Neuronal stem cell (in vitro differentiated cells): Measurements from ENCODE around the gene NRCAM.
A peak's percentile ranks its signal among the peaks of the same experiment; 100 is the strongest.

Source experiments
- DNase-seq: peaks from one replicate; pipeline ENCODE4 v3.0.0-alpha.2; 2013; ENCODE audit warnings: low spot score
- H2AFZ ChIP-seq: one replicate; pipeline ENCODE4 v1.6.1; 2013; ENCODE audit warnings: mild to moderate bottlenecking, low read length, inconsistent platforms
- H2AK5ac ChIP-seq: 2 replicates; pipeline ENCODE4 v1.6.1; 2013; ENCODE audit warnings: low read depth, mild to moderate bottlenecking, inconsistent platforms, low read length, moderate library complexity, mixed read lengths
- H2BK120ac ChIP-seq: 2 replicates; pipeline ENCODE4 v1.6.1; 2013; ENCODE audit warnings: low read depth, mild to moderate bottlenecking, inconsistent platforms, low read length, moderate library complexity, mixed read lengths
- H2BK12ac ChIP-seq: one replicate; pipeline ENCODE4 v1.6.1; 2013; ENCODE audit warnings: low read length, inconsistent platforms
- H2BK15ac ChIP-seq: 2 replicates; pipeline ENCODE4 v1.6.1; 2013; ENCODE audit warnings: mild to moderate bottlenecking, low read length, inconsistent platforms, mixed read lengths
- H2BK5ac ChIP-seq: one replicate; pipeline ENCODE4 v1.6.1; 2013; ENCODE audit warnings: inconsistent platforms, mild to moderate bottlenecking, low read length, moderate library complexity
- H3K14ac ChIP-seq: one replicate; pipeline ENCODE4 v1.6.1; 2013; ENCODE audit warnings: low read length, inconsistent platforms
- H3K18ac ChIP-seq: 2 replicates; pipeline ENCODE4 v1.6.1; 2013; ENCODE audit warnings: low read length, inconsistent platforms
- H3K23ac ChIP-seq: 2 replicates; pipeline ENCODE4 v1.6.1; 2013; ENCODE audit warnings: low read depth, mild to moderate bottlenecking, mixed read lengths, low read length, inconsistent platforms; ENCODE audit not compliant: poor library complexity
- H3K27ac ChIP-seq: replicated peaks from 3 replicates; pipeline ENCODE4 v1.5.1; 2013; ENCODE audit warnings: low read length, inconsistent platforms
- H3K27me3 ChIP-seq, 3 experiments: 2 replicates each; pipeline ENCODE4 v1.6.1; 2013; ENCODE audit warnings: low read length in 3 of 3, mild to moderate bottlenecking in 2 of 3, inconsistent platforms in 1 of 3, low read depth in 1 of 3, mixed read lengths in 1 of 3, moderate library complexity in 1 of 3; ENCODE audit not compliant: control insufficient read depth in 3 of 3, insufficient read depth in 3 of 3
- H3K36me3 ChIP-seq, 2 donors: replicated peaks in 1 of 2; 2 replicates each; pipeline ENCODE4 v1.6.1; 2013; ENCODE audit warnings: low read length in 2 of 2; ENCODE audit not compliant: control insufficient read depth in 2 of 2, insufficient read depth in 2 of 2
- H3K4ac ChIP-seq: 2 replicates; pipeline ENCODE4 v1.6.1; 2013; ENCODE audit warnings: inconsistent platforms, mild to moderate bottlenecking, low read length, moderate library complexity
- H3K4me1 ChIP-seq, 2 donors: 1 replicate in 1 of 2; 2 replicates in 1 of 2; pipeline ENCODE4 v1.6.1; 2013; ENCODE audit warnings: low read length in 2 of 2, low read depth in 1 of 2; ENCODE audit not compliant: control insufficient read depth in 2 of 2, insufficient read depth in 1 of 2
- H3K4me2 ChIP-seq: one replicate; pipeline ENCODE4 v1.6.1; 2013; ENCODE audit warnings: mild to moderate bottlenecking, low read length, inconsistent platforms; ENCODE audit not compliant: insufficient read depth, poor library complexity, severe bottlenecking
- H3K4me3 ChIP-seq, 2 donors: 2 replicates each; pipeline ENCODE4 v1.5.1; 2013; ENCODE audit warnings: low read length in 2 of 2, mild to moderate bottlenecking in 2 of 2, inconsistent platforms in 1 of 2, moderate library complexity in 1 of 2
- H3K79me1 ChIP-seq: one replicate; pipeline ENCODE4 v1.6.1; 2013; ENCODE audit warnings: low read depth, mild to moderate bottlenecking, inconsistent platforms, low read length, moderate library complexity
- H3K9ac ChIP-seq: one replicate; pipeline ENCODE4 v1.6.1; 2013; ENCODE audit warnings: mild to moderate bottlenecking, low read depth, low read length, inconsistent platforms; ENCODE audit not compliant: poor library complexity
- H3K9me3 ChIP-seq, 2 donors: replicated peaks in 1 of 2; 2 replicates each; pipeline versions ENCODE3 to v1.6.1; 2013; ENCODE audit warnings: low read length in 2 of 2, mild to moderate bottlenecking in 2 of 2, inconsistent platforms in 1 of 2, low read depth in 1 of 2, mixed read lengths in 1 of 2, moderate library complexity in 1 of 2; ENCODE audit not compliant: control insufficient read depth in 2 of 2, insufficient read depth in 1 of 2
- H4K8ac ChIP-seq: one replicate; pipeline ENCODE4 v1.6.1; 2013; ENCODE audit warnings: low read depth, mild to moderate bottlenecking, inconsistent platforms, low read length, moderate library complexity
- H4K91ac ChIP-seq: one replicate; pipeline ENCODE4 v1.6.1; 2013; ENCODE audit warnings: low read length, low read depth, mild to moderate bottlenecking, inconsistent platforms; ENCODE audit not compliant: poor library complexity
- WGBS, 2 donors: extraction: QIAGEN DNeasy Blood & Tissue Kit; methylation state at CpG; one replicate each; pipeline ENCODE4 v1.1.7; 2013; ENCODE audit warnings: missing lambda C conversion rate in 2 of 2, mixed read lengths in 1 of 2; ENCODE audit not compliant: insufficient read length in 2 of 2, insufficient replicate concordance in 1 of 2; ENCODE audit errors: extremely low coverage in 2 of 2; 5-methylcytosine and 5-hydroxymethylcytosine counted together

Gene NRCAM

DNA sequence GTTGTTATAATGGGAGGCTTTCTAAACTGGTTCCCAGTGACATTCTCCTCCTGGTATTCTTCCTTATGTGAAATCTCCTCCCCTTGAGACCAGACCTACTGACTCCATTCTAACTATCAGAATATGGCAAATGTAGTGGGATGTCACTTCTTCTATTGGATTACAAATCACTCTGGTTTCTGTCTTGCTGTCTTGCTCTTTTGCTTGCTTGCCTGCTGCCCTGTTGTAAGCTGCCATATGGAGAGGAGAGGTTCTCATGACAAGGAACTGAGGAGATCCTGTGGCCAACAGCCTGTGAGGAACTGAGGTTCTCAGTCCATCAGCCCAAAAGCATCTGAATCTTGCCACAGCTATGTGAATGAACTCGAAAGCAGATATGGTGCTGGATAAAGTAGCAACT, 4.7 kb upstream of the NRCAM start:
- peaks cover 0 to 12% (median 4%) of the 10 kb centered on the region in 3 experiments for H3K27me3 ChIP-seq
- H3K4me1 ChIP-seq: peaks cover 0 to 3% of the 10 kb centered on the region in 2 donors
- DNase-seq: no peak
- no CpG with 5 or more reads among the region's 1 CpG for WGBS, 2 donors
- H3K27ac ChIP-seq: no peak overlapping the region
- H2BK120ac ChIP-seq: no peak overlapping the region
- H3K36me3 ChIP-seq: no peaks in the 10 kb centered on the region
- H3K4ac ChIP-seq: no peak overlapping the region
- H2BK12ac ChIP-seq: no peak overlapping the region
- H2BK15ac ChIP-seq: no peak overlapping the region
- no peak overlapping the region for H3K4me2 ChIP-seq
- no peak overlapping the region for H3K14ac ChIP-seq
- no peaks in the 10 kb centered on the region for H3K79me1 ChIP-seq
- no peak overlapping the region for H3K18ac ChIP-seq
- no peak overlapping the region for H3K9ac ChIP-seq
- no peak overlapping the region for H3K23ac ChIP-seq
- no peaks in the 10 kb centered on the region for H3K9me3 ChIP-seq
- no peak overlapping the region for H2BK5ac ChIP-seq
- no peak overlapping the region for H4K91ac ChIP-seq
- H2AK5ac ChIP-seq: no peak overlapping the region
- H3K4me3 ChIP-seq: no peak overlapping the region
- H2AFZ ChIP-seq: no peak overlapping the region
- H4K8ac ChIP-seq: no peak overlapping the region

DNA sequence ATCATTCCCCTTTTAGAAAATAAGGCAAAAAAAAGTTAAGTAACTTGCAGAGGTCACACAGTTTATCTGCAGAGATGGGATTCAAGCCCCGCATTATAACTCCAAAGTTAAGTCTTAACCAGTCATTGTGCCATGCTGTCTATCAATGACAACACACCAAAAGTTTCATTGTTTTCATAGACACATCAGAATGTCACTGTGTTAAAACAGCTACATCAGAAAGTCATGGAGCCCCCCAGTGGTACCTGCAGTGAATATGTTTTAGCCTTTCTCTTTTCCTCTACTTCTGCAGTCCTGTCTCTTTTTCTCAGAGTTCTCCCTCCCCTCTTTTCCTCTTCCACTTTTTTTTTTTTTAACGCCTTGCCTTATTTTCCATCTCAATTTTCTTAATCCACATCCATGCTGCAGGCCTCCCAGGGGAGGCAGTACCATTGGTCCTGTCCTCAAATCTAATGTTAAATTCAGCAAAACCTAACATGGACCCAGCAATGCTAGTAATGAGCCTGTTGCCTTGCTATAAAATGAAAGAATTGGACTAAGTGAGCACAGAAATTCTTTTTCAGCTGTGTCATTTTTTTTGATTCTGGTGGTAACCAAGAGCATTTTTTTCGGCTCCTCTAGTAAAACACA, 3.8 kb upstream of the NRCAM start:
- H3K18ac ChIP-seq: no peak overlapping the region
- H3K9me3 ChIP-seq: no peaks in the 10 kb centered on the region
- H2BK15ac ChIP-seq: no peak overlapping the region
- H3K23ac ChIP-seq: no peak overlapping the region
- DNase-seq: no peak
- H3K79me1 ChIP-seq: no peaks in the 10 kb centered on the region
- H2AK5ac ChIP-seq: no peak overlapping the region
- no peak overlapping the region for H2BK12ac ChIP-seq
- no peak overlapping the region for H2BK120ac ChIP-seq
- H4K8ac ChIP-seq: no peak overlapping the region
- peaks cover 0 to 3% of the 10 kb centered on the region in 2 donors for H3K4me1 ChIP-seq
- no peak overlapping the region for H2BK5ac ChIP-seq
- H3K27ac ChIP-seq: no peak overlapping the region
- H3K9ac ChIP-seq: no peak overlapping the region
- peaks cover 0 to 12% (median 4%) of the 10 kb centered on the region in 3 experiments for H3K27me3 ChIP-seq
- H3K14ac ChIP-seq: no peak overlapping the region
- no peak overlapping the region for H2AFZ ChIP-seq
- WGBS, 2 donors: no CpG with 5 or more reads among the region's 3 CpGs
- no peak overlapping the region for H4K91ac ChIP-seq
- H3K36me3 ChIP-seq: no peaks in the 10 kb centered on the region
- no peak overlapping the region for H3K4me3 ChIP-seq
- no peak overlapping the region for H3K4ac ChIP-seq
- H3K4me2 ChIP-seq: no peak overlapping the region

DNA sequence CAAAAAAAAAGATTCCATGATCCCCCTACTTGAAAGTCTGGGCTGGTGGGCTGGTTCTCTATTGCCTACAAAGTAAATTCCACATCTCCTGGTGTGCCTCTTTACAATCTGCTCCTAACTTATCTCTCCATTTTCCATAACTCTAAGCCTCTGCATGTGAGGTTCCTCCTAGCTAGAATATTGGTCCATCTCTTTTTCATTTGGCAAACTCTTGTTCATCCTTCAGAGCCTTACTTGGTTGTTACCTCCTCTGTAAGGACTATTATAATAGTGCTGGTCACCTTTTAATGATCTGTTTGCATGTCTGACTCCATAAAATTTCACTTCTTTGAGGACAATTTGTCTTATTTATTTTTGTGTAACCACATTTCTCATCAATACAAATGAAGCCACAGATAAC, 1.6 kb upstream of the NRCAM start:
- Histone ChIP-seq H3K4ac (no peak overlapping the region), H3K4me2 (no peak overlapping the region), H3K27me3 (peaks cover 0 to 12% (median 4%) of the 10 kb centered on the region in 3 experiments), H3K27ac (no peak overlapping the region), H3K4me3 (no peak overlapping the region), H2BK5ac (no peak overlapping the region), H2AFZ (no peak overlapping the region), H4K8ac (no peak overlapping the region), H2AK5ac (no peak overlapping the region), H2BK120ac (no peak overlapping the region), H3K79me1 (no peaks in the 10 kb centered on the region), H3K9me3 (no peaks in the 10 kb centered on the region), H3K14ac (no peak overlapping the region), H2BK12ac (no peak overlapping the region), H3K18ac (no peak overlapping the region), H3K9ac (no peak overlapping the region), H3K23ac (no peak overlapping the region), H3K4me1 (peaks cover 7 to 16% of the 10 kb centered on the region in 2 donors), H4K91ac (no peak overlapping the region), H3K36me3 (no peaks in the 10 kb centered on the region), H2BK15ac (no peak overlapping the region)
- no peak for DNase-seq

DNA sequence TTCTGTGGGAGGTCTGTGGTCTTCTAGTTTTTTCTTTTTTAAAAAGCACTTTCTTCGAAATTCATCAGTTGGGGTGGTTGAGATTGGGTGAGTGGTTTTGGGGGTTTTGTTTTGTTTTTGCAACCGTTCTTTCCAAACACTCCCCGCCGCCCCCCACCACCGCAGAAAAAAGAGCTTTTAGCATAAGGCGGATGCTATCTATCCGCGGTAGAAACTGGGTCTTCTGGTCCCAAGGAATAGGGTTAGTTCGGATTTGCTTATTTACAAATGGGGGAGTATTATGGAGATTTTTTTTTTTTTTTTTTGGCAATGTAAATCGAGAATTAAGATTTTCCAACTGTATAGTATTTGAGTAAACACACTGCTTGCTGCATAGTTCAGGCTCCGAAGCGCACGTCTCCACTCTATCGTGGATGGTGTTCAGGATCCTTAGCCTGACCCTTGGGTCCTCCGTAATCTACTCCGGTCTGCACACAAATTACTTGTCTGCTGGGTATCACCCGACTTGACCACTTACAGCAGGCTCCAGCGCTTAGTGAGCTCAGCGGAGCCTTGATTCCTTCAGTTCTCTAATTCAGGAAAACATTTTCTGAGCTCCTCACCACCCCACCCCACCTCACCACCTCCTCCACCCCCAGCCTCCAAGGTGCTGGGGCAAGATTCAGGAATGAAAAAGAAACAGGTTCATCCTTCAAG, 757 bp upstream of the NRCAM start:
- H4K91ac ChIP-seq: no peak overlapping the region
- no peak overlapping the region for H3K14ac ChIP-seq
- DNase-seq: no peak
- no peak overlapping the region for H3K4ac ChIP-seq
- no peak overlapping the region for H2BK5ac ChIP-seq
- H3K9me3 ChIP-seq: no peaks in the 10 kb centered on the region
- peak overlapping the region; percentile 25 to 76 for H3K4me3 ChIP-seq
- H4K8ac ChIP-seq: no peak overlapping the region
- H2BK15ac ChIP-seq: no peak overlapping the region
- no peak overlapping the region for H3K9ac ChIP-seq
- H3K4me2 ChIP-seq: peak overlapping the region; percentile 37
- H2BK12ac ChIP-seq: no peak overlapping the region
- H2BK120ac ChIP-seq: no peak overlapping the region
- H2AFZ ChIP-seq: peak overlapping the region; percentile 96
- no peak overlapping the region for H2AK5ac ChIP-seq
- H3K18ac ChIP-seq: no peak overlapping the region
- H3K23ac ChIP-seq: no peak overlapping the region
- peaks cover 2% of the 10 kb centered on the region for H3K79me1 ChIP-seq
- peaks cover 7 to 16% of the 10 kb centered on the region in 2 donors for H3K4me1 ChIP-seq
- H3K36me3 ChIP-seq: no peaks in the 10 kb centered on the region
- peaks cover 0 to 12% (median 4%) of the 10 kb centered on the region in 3 experiments for H3K27me3 ChIP-seq
- no peak overlapping the region for H3K27ac ChIP-seq
- no CpG with 5 or more reads among the region's 19 CpGs for WGBS, 2 donors
